ENCODE data around the gene ARHGAP21. TPM values are rescaled to one million over a fixed set of nuclear protein-coding genes. Genes with fewer than 3 reads are reported as not detected.

The ARHGAP21 gene
- total and polyA plus RNA-seq, 4 donors, result 18.8 to 138 (median 46.1) TPM

GRCh38 chr10:24552346-24553016 lies 171.2 kb downstream of the ARHGAP21 start:
- H3K27ac ChIP-seq (ENCODE audit: low read depth in 1 of 2, low read length in 1 of 2), result no peak overlapping the region
- H3K4me1 ChIP-seq (ENCODE audit: control insufficient read depth in 5 of 5, insufficient read depth in 5 of 5, low read length in 5 of 5), result peaks cover 0 to 4% (median 0%) of the 10 kb centered on the region in 5 donors
- no peak overlapping the region for H3K9ac ChIP-seq (ENCODE audit: insufficient read depth in 1 of 2, low read length in 2 of 2)
- WGBS, 2 donors, result 60 to 69% methylated on average over 22 of the region's 22 CpGs
- H3K4me3 ChIP-seq, result no peak overlapping the region
- no peak for ATAC-seq (ENCODE audit: insufficient read depth, low FRiP score)
- H3K36me3 ChIP-seq (ENCODE audit: control insufficient read depth in 4 of 4, insufficient read depth in 4 of 4, low read length in 4 of 4), result peaks cover 0 to 3% (median under 1%) of the 10 kb centered on the region in 4 donors
- no peaks in the 10 kb centered on the region for H3K9me3 ChIP-seq (ENCODE audit: control insufficient read depth in 4 of 4, insufficient read depth in 3 of 4, low read length in 3 of 4)
- DNase-seq, result peak in 2 of 3 donors; percentile 10 to 39
- peaks cover 0 to 2% (median 0%) of the 10 kb centered on the region in 3 donors for H3K27me3 ChIP-seq (ENCODE audit: control insufficient read depth in 3 of 3, insufficient read depth in 3 of 3, low read length in 2 of 3)
- no peak for TF ChIP-seq CTCF (IDR thresholded peaks at IDR 0.05; ENCODE audit: control extremely low read depth, extremely low read depth)

- peaks cover 0 to 3% (median 1%) of the 10 kb centered on the region in 4 donors for H3K36me3 ChIP-seq (ENCODE audit: control insufficient read depth in 4 of 4, insufficient read depth in 4 of 4, low read length in 4 of 4)
- no peak overlapping the region for H3K9ac ChIP-seq (ENCODE audit: insufficient read depth in 1 of 2, low read length in 2 of 2)
- DNase-seq, result no peak
- ATAC-seq (ENCODE audit: insufficient read depth, low FRiP score), result no peak
- no peak overlapping the region for H3K27ac ChIP-seq (ENCODE audit: low read depth in 1 of 2, low read length in 1 of 2)
- H3K27me3 ChIP-seq (ENCODE audit: control insufficient read depth in 3 of 3, insufficient read depth in 3 of 3, low read length in 2 of 3), result peaks cover 0 to 2% (median 0%) of the 10 kb centered on the region in 3 donors
- no peaks in the 10 kb centered on the region for H3K4me1 ChIP-seq (ENCODE audit: control insufficient read depth in 5 of 5, insufficient read depth in 5 of 5, low read length in 5 of 5)
- H3K9me3 ChIP-seq (ENCODE audit: control insufficient read depth in 4 of 4, insufficient read depth in 3 of 4, low read length in 3 of 4), result no peaks in the 10 kb centered on the region
- WGBS, 2 donors, result 37 to 59% methylated on average over 2 of the region's 2 CpGs
- no peak overlapping the region for H3K4me3 ChIP-seq
- no peak for TF ChIP-seq CTCF (IDR thresholded peaks at IDR 0.05; ENCODE audit: control extremely low read depth, extremely low read depth)
Measured at GRCh38 chr10:24551161-24551560, 172.5 kb downstream of the ARHGAP21 start.

- Histone ChIP-seq H3K9ac (ENCODE audit: insufficient read depth in 1 of 2, low read length in 2 of 2) (no peak overlapping the region), H3K27ac (ENCODE audit: low read depth in 1 of 2, low read length in 1 of 2) (no peak overlapping the region), H3K9me3 (ENCODE audit: control insufficient read depth in 4 of 4, insufficient read depth in 3 of 4, low read length in 3 of 4) (no peaks in the 10 kb centered on the region), H3K27me3 (ENCODE audit: control insufficient read depth in 3 of 3, insufficient read depth in 3 of 3, low read length in 2 of 3) (peaks cover 0 to 2% (median 0%) of the 10 kb centered on the region in 3 donors), H3K4me3 (no peak overlapping the region), H3K36me3 (ENCODE audit: control insufficient read depth in 4 of 4, insufficient read depth in 4 of 4, low read length in 4 of 4) (peaks cover 0 to 7% (median 4%) of the 10 kb centered on the region in 4 donors), H3K4me1 (ENCODE audit: control insufficient read depth in 5 of 5, insufficient read depth in 5 of 5, low read length in 5 of 5) (no peaks in the 10 kb centered on the region)
- no peak for ATAC-seq (ENCODE audit: insufficient read depth, low FRiP score)
- no peak for DNase-seq
- TF ChIP-seq CTCF (IDR thresholded peaks at IDR 0.05; ENCODE audit: control extremely low read depth, extremely low read depth), result no peak
- 83 to 88% methylated on average over 10 of the region's 10 CpGs for WGBS, 2 donors
Measured at GRCh38 chr10:24550680-24551079, 173.0 kb downstream of the ARHGAP21 start.

All from lung (tissue), 12 donors.